SK-N-SH treated with all-trans-retinoic acid at 6 μM for 48 hours (cell line): ENCODE measurements around the gene OPA1.

Source experiments
- CREB5 ChIP-seq: fragments of 250-450 bp; sonication (Bioruptor Pico); IDR thresholded peaks from 2 replicates; pipeline ENCODE4 v1.5.1; 2020; ENCODE audit warnings: low read depth, mild to moderate bottlenecking, moderate library complexity
- GLIS3 ChIP-seq: fragments of 250-450 bp; sonication (Bioruptor Pico); IDR thresholded peaks from 2 replicates; pipeline ENCODE4 v1.5.0; 2020; ENCODE audit warnings: mild to moderate bottlenecking, moderate library complexity
- TCF4 ChIP-seq: fragments of 250-450 bp; sonication (Bioruptor Pico); IDR thresholded peaks from 2 replicates; pipeline ENCODE4 v1.8.0; 2021; ENCODE audit warnings: mild to moderate bottlenecking, moderate library complexity, borderline replicate concordance
- ZFP3 ChIP-seq: fragments of 250-450 bp; sonication (Bioruptor Pico); IDR thresholded peaks from 2 replicates; pipeline ENCODE4 v1.5.0; 2020; ENCODE audit warnings: mild to moderate bottlenecking, moderate library complexity
- ZNF565 ChIP-seq: fragments of 450-650 bp; formaldehyde crosslinking; conservative IDR thresholded peaks from 2 replicates; pipeline ENCODE4 v1.5.0; 2020; ENCODE audit warnings: low read depth, mild to moderate bottlenecking, moderate library complexity

- no peak for TF ChIP-seq CREB5 (CRISPR knock-in tag)
- no peak for TF ChIP-seq TCF4 (CRISPR knock-in tag)
- no peak for TF ChIP-seq ZFP3 (CRISPR knock-in tag)
- no peak for TF ChIP-seq ZNF565 (CRISPR knock-in tag)
- no peak for TF ChIP-seq GLIS3
Observed at GRCh38 chr3:193730976-193731375, 138.0 kb downstream of the OPA1 start.
